ENCODE data around the gene ABCC4.

GRCh38 chr13:95301968-95302393 is 730 bp upstream of the ABCC4 start:
- TF ChIP-seq CTCF (IDR thresholded peaks at IDR 0.05), result no peak
- no peak for TF ChIP-seq POLR2AphosphoS5 (IDR thresholded peaks at IDR 0.05)

Data from stomach (tissue), 4 donors.